HCT116 (cell line): ENCODE results near the gene KMT2C. TPM values are rescaled to one million over a fixed set of nuclear protein-coding genes. Genes with fewer than 3 reads are reported as not detected.
"Not testable (repeated sequence)": the region's sequence is repeated elsewhere in the genome, so short reads cannot be mapped to it uniquely, and the experiment has no call there.

ENCODE experiments used
- ATAC-seq: fragments of 200-7000 bp; cut with Tn5 transposase; 2 replicates; pipeline ENCODE4 v1.9.1; 2020; ENCODE audit warnings: mild to moderate bottlenecking, moderate library complexity
- BruUV-seq: library from RNA; stranded (reverse); fragments of 400-500 nt; replicated peaks from 2 replicates; lab custom pipeline; 2021; lab: Mats Ljungman, UMichigan
- CTCF ChIA-PET: fragments of 300-600 bp; sonication (Branson Sonifier 250); formaldehyde crosslinking; loops from one replicate; lab custom pipeline; 2021; ENCODE audit warnings: antibody characterized with exemption; lab: Charles Lee
- POLR2A ChIA-PET: fragments of 300-600, 350-600 bp; sonication (Branson Sonifier 250); formaldehyde crosslinking; loops from one replicate; lab custom pipeline; 2021; ENCODE audit warnings: antibody characterized with exemption; lab: Charles Lee
- RAD21 ChIA-PET, 2 experiments: fragments of 300-600 bp; sonication (Branson Sonifier 250); formaldehyde crosslinking; loops; one replicate each; lab custom pipeline; 2023; ENCODE audit warnings: low total read pairs in 2 of 2; ENCODE audit not compliant: uncharacterized antibody in 2 of 2, unreplicated experiment in 2 of 2, low non-redundant PET in 1 of 2; lab: Charles Lee
- DNase-seq: peaks from one replicate; pipeline ENCODE4 v3.0.0-alpha.2; 2010; ENCODE audit warnings: low read depth, low spot score
- H2AFZ ChIP-seq: fragments of 200-600 bp; shearing (Covaris generic), sonication (generic); 2 replicates; pipeline ENCODE4 v1.6.1; 2017; ENCODE audit warnings: low read depth, mixed run types, mixed read lengths, antibody characterized with exemption, low read length; ENCODE audit not compliant: poor library complexity, severe bottlenecking
- H3K27ac ChIP-seq: 2 replicates; pipeline ENCODE4 v1.5.1; 2012; ENCODE audit warnings: low read depth, low read length
- H3K27me3 ChIP-seq: fragments of 200-600 bp; sonication (generic); 2 replicates; pipeline ENCODE4 v1.6.1; 2016; ENCODE audit warnings: mixed run types, low read length, mixed read lengths; ENCODE audit not compliant: insufficient read depth
- H3K36me3 ChIP-seq, 2 experiments: fragments of 200-500 bp in 1 of 2; fragments of 200-600 bp in 1 of 2; sonication (Bioruptor generic) in 1 of 2; sonication (generic) in 1 of 2; 2 replicates each; pipeline versions ENCODE4 v1.5.1 to v1.6.1; 2014 to 2016; ENCODE audit warnings: low read length in 2 of 2, inconsistent platforms in 1 of 2, mixed read lengths in 1 of 2, mixed run types in 1 of 2; ENCODE audit not compliant: insufficient read depth in 2 of 2, control insufficient read depth in 1 of 2
- H3K4me1 ChIP-seq, 2 experiments: fragments of 200-600 bp in 1 of 2; sonication (generic) in 1 of 2; 2 replicates each; pipeline versions ENCODE4 v1.5.1 to v1.6.1; 2012 to 2017; ENCODE audit warnings: low read length in 2 of 2, inconsistent platforms in 1 of 2, mild to moderate bottlenecking in 1 of 2, mixed read lengths in 1 of 2, mixed run types in 1 of 2, moderate library complexity in 1 of 2; ENCODE audit not compliant: insufficient read depth in 2 of 2, control insufficient read depth in 1 of 2
- H3K4me2 ChIP-seq: fragments of 200-600 bp; sonication (generic); 2 replicates; pipeline ENCODE4 v1.6.1; 2017; ENCODE audit warnings: mixed run types, low read length, mixed read lengths
- H3K4me3 ChIP-seq, 2 experiments: fragments of 200-600 bp in 1 of 2; sonication (generic) in 1 of 2; replicated peaks in 1 of 2; 2 replicates each; pipeline ENCODE4 v1.5.1; 2011 to 2016; ENCODE audit warnings: low read length in 2 of 2, control low read depth in 1 of 2, low read depth in 1 of 2, mild to moderate bottlenecking in 1 of 2, mixed read lengths in 1 of 2, mixed run types in 1 of 2
- H3K79me2 ChIP-seq: fragments of 200-600 bp; sonication (generic); 2 replicates; pipeline ENCODE4 v1.6.1; 2017; ENCODE audit warnings: mild to moderate bottlenecking, mixed run types, low read length, moderate library complexity, mixed read lengths; ENCODE audit not compliant: insufficient read depth
- H3K9ac ChIP-seq: fragments of 200-600 bp; sonication (generic); 2 replicates; pipeline ENCODE4 v1.6.1; 2016; ENCODE audit warnings: low read length, mixed read lengths
- H3K9me2 ChIP-seq: fragments of 200-600 bp; sonication (generic), shearing (Covaris generic); 2 replicates; pipeline ENCODE4 v1.6.1; 2017; ENCODE audit warnings: mixed run types, mild to moderate bottlenecking, moderate library complexity; ENCODE audit not compliant: insufficient read depth
- H3K9me3 ChIP-seq, 2 experiments: fragments of 200-500 bp in 1 of 2; fragments of 200-600 bp in 1 of 2; sonication (Bioruptor generic) in 1 of 2; sonication (generic) in 1 of 2; 2 replicates each; pipeline ENCODE4 v1.6.1; 2014 to 2017; ENCODE audit warnings: low read length in 2 of 2, mixed read lengths in 2 of 2, inconsistent platforms in 1 of 2, low read depth in 1 of 2, mild to moderate bottlenecking in 1 of 2, mixed run types in 1 of 2, moderate library complexity in 1 of 2; ENCODE audit not compliant: control insufficient read depth in 1 of 2, insufficient read depth in 1 of 2
- H4K20me1 ChIP-seq: fragments of 200-600 bp; sonication (generic), shearing (Covaris generic); 2 replicates; pipeline ENCODE4 v1.6.1; 2017; ENCODE audit warnings: mixed run types, mild to moderate bottlenecking, moderate library complexity; ENCODE audit not compliant: insufficient read depth
- CEBPB ChIP-seq: IDR thresholded peaks from 2 replicates; pipeline ENCODE4 v1.6.1; 2012; ENCODE audit warnings: low read depth
- ELF1 ChIP-seq: IDR thresholded peaks from 2 replicates; pipeline ENCODE4 v1.6.1; 2012; ENCODE audit warnings: low read depth, borderline replicate concordance
- POLR2AphosphoS5 ChIP-seq: IDR thresholded peaks from 2 replicates; pipeline ENCODE4 v1.6.1; 2011; ENCODE audit warnings: mild to moderate bottlenecking, low read depth, low read length, moderate library complexity
- SIN3A ChIP-seq: IDR thresholded peaks from 2 replicates; pipeline ENCODE4 v1.6.1; 2012; ENCODE audit warnings: low read depth
- SP1 ChIP-seq: IDR thresholded peaks from 2 replicates; pipeline ENCODE4 v1.6.1; 2012; ENCODE audit warnings: low read depth
- YY1 ChIP-seq: IDR thresholded peaks from 2 replicates; pipeline ENCODE4 v1.6.1; 2011; ENCODE audit warnings: low read length, low read depth, moderate library complexity, mild to moderate bottlenecking; ENCODE audit not compliant: insufficient replicate concordance; ENCODE audit errors: extremely low read depth
- intact Hi-C: fragments of 100-400 bp; cut with micrococcal nuclease; formaldehyde crosslinking; loops from 2 replicates; pipeline ENCODE4 v1.10.0; 2022
- total RNA-seq: library from RNA; stranded (reverse); gene quantifications from one replicate; pipeline ENCODE4 v1.2.1, GENCODE V29; 2021; ENCODE audit not compliant: unreplicated experiment
- TF ChIP-seq, protein P1 (sequence below): IDR thresholded peaks from 2 replicates; pipeline ENCODE4 v1.6.1; 2012
- TF ChIP-seq, protein P2 (sequence below): IDR thresholded peaks from 2 replicates; pipeline ENCODE4 v1.6.1; 2011; ENCODE audit warnings: mild to moderate bottlenecking, low read length, moderate library complexity; ENCODE audit not compliant: insufficient replicate concordance; ENCODE audit errors: extremely low read depth

Gene KMT2C
- total RNA-seq, 1 experiment from 2014 or later = 22.9 TPM

DNA sequence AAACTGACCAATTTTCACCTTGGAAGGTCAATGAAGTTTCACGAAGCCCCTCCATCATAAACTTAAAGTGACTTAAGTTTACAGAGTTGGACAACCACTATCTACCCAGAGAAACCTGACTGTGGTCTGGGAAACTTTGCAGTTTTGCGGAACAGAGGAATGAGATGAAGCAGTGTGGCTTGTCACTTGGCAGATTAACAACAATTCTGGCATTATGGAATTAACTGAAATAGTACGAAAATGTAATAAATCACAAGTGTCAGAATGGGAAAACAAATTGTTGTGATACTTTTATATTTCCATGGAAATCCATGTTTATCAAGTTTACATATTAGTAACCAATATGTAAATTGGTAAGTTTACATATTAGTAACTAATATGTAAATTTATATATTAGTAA, 4.9 kb downstream of the KMT2C start:
- POLR2A ChIA-PET = no interaction called here

DNA sequence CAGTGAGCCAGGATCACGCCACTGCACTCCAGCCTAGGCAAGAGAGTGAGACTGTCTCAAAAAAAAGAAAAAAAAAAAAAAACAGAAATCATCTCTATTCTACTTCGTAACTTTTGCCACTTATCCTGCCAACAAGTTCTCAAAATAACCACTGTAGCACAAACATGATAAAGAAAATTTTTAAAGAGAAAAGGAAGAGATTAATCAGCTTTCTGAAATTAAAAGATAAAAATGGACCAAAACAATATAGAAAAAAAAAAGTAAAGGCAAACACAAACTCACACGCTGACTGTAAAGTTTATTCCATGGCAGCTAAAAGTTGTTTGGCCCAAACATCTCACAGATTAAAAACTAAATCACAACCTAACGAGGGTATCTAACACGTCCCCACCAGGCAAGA, 5.7 kb downstream of the KMT2C start:
- H3K4me3 ChIP-seq, ATAC-seq, RAD21 ChIA-PET, H2AFZ ChIP-seq, DNase-seq, H3K9me3 ChIP-seq, H3K27me3 ChIP-seq, H4K20me1 ChIP-seq, H3K9ac ChIP-seq, H3K4me2 ChIP-seq, H3K27ac ChIP-seq, CTCF ChIA-PET, POLR2A ChIA-PET, BruUV-seq, H3K36me3 ChIP-seq, H3K9me2 ChIP-seq: not testable (repeated sequence)
- peaks cover 98% of the 10 kb centered on the region for H3K79me2 ChIP-seq
- intact Hi-C loops = loop anchor here (10.0 kb wide), 1 partner anchor 85 kb away; no protein-coding TSS in a partner anchor
- peaks cover 7 to 26% of the 10 kb centered on the region in 2 experiments for H3K4me1 ChIP-seq

More for the DNA sequence above, 4.9 kb downstream of the KMT2C start:
- H3K27me3 ChIP-seq = no peaks in the 10 kb centered on the region
- H3K9me3 ChIP-seq = no peaks in the 10 kb centered on the region
- intact Hi-C loops = loop anchor here (10.0 kb wide), 1 partner anchor 86 kb away; no protein-coding TSS in a partner anchor
- CTCF ChIA-PET = no interaction called here
- no peaks in the 10 kb centered on the region for H4K20me1 ChIP-seq
- H3K9me2 ChIP-seq = no peaks in the 10 kb centered on the region
- no TSS peak for BruUV-seq
- no peak overlapping the region for H3K27ac ChIP-seq
- no peak overlapping the region for H3K4me2 ChIP-seq
- H3K9ac ChIP-seq = no peak overlapping the region
- RAD21 ChIA-PET = no interaction called here
- ATAC-seq = no peak
- H3K4me3 ChIP-seq = no peak overlapping the region
- no peak for DNase-seq
- H3K79me2 ChIP-seq = peaks cover 92% of the 10 kb centered on the region
- no peaks in the 10 kb centered on the region for H3K36me3 ChIP-seq
- H2AFZ ChIP-seq = no peak overlapping the region
- peaks cover 7 to 19% of the 10 kb centered on the region in 2 experiments for H3K4me1 ChIP-seq
- TF ChIP-seq YY1 (no peak), POLR2AphosphoS5 (no peak), SP1 (no peak), ELF1 (no peak), SIN3A (no peak), CEBPB (no peak)
- TF ChIP-seq, protein P1, sequence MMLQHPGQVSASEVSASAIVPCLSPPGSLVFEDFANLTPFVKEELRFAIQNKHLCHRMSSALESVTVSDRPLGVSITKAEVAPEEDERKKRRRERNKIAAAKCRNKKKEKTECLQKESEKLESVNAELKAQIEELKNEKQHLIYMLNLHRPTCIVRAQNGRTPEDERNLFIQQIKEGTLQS = no peak
- TF ChIP-seq, protein P2, sequence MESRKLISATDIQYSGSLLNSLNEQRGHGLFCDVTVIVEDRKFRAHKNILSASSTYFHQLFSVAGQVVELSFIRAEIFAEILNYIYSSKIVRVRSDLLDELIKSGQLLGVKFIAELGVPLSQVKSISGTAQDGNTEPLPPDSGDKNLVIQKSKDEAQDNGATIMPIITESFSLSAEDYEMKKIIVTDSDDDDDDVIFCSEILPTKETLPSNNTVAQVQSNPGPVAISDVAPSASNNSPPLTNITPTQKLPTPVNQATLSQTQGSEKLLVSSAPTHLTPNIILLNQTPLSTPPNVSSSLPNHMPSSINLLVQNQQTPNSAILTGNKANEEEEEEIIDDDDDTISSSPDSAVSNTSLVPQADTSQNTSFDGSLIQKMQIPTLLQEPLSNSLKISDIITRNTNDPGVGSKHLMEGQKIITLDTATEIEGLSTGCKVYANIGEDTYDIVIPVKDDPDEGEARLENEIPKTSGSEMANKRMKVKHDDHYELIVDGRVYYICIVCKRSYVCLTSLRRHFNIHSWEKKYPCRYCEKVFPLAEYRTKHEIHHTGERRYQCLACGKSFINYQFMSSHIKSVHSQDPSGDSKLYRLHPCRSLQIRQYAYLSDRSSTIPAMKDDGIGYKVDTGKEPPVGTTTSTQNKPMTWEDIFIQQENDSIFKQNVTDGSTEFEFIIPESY = no peak
